Measurements from ENCODE around the gene PEAK1.

The PEAK1 gene, protein sequence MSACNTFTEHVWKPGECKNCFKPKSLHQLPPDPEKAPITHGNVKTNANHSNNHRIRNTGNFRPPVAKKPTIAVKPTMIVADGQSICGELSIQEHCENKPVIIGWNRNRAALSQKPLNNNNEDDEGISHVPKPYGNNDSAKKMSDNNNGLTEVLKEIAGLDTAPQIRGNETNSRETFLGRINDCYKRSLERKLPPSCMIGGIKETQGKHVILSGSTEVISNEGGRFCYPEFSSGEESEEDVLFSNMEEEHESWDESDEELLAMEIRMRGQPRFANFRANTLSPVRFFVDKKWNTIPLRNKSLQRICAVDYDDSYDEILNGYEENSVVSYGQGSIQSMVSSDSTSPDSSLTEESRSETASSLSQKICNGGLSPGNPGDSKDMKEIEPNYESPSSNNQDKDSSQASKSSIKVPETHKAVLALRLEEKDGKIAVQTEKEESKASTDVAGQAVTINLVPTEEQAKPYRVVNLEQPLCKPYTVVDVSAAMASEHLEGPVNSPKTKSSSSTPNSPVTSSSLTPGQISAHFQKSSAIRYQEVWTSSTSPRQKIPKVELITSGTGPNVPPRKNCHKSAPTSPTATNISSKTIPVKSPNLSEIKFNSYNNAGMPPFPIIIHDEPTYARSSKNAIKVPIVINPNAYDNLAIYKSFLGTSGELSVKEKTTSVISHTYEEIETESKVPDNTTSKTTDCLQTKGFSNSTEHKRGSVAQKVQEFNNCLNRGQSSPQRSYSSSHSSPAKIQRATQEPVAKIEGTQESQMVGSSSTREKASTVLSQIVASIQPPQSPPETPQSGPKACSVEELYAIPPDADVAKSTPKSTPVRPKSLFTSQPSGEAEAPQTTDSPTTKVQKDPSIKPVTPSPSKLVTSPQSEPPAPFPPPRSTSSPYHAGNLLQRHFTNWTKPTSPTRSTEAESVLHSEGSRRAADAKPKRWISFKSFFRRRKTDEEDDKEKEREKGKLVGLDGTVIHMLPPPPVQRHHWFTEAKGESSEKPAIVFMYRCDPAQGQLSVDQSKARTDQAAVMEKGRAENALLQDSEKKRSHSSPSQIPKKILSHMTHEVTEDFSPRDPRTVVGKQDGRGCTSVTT (N-terminal part only)

DNA sequence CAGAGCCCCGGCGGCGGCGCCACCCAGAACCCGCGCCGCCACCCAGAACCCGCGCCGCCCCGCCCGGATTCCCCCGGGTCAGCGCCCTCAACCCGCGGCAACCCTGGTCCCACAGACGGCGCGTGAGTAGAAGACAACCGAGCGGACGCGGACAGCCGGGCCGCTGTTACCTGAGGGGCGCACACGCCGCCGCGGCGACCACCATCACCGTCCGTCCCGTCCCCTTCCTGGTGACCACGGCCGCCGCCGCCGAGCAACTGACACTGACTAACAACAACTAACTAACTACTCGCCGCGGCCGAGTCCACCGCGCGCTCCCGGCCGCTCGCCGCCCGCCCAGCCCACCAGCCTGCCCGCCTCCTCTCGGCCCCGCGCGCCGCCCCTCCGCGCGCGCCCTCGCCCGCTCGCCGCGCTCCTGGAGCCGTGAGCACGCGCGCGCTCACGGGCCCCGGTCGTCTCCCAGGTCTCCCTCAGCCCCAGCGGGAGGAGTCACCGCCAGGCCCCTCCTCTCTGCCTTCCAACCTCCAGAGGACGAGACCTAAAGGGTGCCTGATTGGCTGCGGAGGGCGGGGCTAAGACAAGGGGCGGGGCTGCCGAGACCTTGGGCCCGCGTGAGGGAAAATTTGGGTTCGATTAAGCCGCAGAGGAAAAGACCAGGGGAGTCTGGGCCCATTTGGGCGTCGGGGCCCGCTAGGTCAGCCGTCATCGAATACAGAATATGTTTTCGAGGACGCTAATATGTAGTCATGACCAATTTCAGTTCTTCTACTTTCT lies at the start of gene PEAK1:
PEAK1 (minus strand) TSS at position 269 of the 774 bp plus-strand sequence. CDS start 238,178 bp downstream, outside the sequence.
- DNase-seq (ENCODE audit: low read depth in 2 of 2): peak; percentile 98 to 99

DNA sequence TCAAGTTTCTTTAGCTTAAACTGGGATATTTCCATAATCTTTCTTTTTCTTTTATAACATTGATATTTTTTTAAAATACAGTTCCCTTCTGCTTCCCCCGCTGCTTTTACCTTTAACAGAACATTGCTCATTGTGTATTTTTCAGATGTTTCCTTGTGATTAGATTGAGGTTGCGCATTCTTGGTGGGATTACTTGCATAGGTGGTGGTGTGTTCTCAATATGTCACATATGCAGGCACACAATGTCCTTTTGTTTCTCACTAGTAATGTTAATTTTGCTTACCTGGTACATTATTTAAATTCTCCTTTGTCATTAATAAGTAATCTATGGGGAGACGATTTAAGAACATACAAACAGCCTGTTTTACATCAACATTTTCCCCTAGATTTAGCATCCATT lies 49.0 kb upstream of the PEAK1 start:
- no peak for DNase-seq (ENCODE audit: low read depth in 2 of 2)

DNA sequence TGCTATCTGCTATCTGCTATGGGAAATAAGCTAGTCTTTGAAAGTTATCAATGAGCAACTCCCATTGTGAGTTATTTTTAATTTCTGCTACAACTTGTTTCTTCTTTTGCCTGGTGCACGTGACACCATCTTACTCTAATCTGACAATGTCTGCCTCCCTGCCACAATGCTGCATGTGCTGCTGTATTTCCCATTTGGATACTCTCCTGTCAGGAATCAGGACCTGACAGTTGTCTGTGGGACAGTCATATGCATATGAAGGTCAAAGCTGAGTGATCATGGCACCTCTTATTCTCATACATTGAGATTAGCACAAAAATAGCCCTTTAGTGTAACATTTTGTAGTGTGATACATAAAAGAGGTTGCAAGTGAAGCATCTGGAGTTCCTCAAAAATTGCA lies 46.6 kb upstream of the PEAK1 start:
- DNase-seq (ENCODE audit: low read depth in 2 of 2): no peak

DNA sequence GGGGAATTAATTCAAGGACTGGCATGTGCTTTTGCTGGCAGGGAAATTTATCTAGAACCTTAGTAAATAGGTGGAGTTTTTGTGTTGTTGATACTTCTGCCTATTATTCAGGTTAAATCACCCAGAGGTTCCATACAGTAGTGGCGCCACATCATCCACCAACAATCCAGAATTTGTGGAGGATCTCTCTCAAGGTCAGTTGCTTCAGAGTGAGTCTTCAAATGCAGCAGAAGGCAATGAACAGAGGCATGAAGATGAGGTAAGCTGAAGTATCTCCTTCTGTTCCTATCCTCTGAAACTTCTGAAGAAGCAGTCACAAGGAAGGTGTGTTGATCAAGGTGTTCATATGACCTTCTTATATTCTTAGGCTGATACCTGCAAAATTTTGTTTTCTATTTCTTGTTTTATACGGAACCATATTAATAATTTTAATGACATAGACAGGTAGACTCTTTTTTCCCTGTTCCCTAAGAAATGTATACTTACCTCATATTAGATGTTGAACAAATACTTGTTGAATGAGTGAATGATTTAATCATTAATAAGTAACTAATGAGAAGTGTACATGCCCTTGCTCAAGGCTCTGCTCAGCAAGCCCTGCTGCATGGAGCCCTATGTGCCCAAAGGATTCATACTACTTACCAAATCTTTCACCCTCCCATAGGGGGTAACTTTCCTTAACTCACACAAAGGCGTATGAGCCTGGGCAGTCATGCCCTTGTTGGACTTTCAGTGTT lies 44.4 kb upstream of the PEAK1 start:
- DNase-seq (ENCODE audit: low read depth in 2 of 2): no peak

DNA sequence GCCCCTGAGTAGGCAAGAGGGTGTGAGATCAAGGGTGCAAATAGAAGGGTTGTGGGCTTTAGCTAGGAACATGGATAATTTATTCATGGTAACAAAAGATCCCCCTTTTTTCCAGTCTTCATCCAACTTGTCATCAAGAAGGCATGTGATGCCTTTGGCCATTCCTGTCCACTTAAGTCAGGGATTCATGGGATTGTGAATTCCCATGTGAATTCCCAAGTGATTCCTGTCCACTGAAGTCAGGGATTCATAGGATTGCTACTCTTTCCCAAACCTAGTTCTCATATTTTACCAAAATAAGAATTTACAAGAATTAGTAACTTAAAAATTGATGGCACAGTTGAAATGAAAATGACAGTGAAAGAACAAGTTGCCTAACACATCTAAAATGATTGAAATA lies 41.6 kb upstream of the PEAK1 start:
- DNase-seq (ENCODE audit: low read depth in 2 of 2): no peak

DNA sequence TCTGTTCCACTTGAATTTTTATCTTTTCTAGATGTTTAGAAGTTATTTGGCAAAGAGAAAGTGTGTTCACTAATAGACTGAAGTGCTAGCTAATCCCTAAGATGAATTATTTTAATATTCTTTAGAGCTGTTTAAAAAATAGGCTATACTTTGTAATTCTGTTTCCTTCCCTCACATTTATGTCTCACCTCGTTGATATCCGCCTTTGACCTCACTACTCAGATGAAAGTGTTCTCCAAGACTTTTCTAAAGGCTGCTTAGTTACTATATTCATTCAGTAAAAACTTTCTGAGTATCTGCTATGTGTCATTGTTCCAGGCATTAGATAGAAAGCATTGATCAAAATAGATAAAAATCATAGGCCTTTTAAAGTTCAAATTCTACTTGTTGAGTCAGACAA lies 39.1 kb upstream of the PEAK1 start:
- DNase-seq (ENCODE audit: low read depth in 2 of 2): no peak

DNA sequence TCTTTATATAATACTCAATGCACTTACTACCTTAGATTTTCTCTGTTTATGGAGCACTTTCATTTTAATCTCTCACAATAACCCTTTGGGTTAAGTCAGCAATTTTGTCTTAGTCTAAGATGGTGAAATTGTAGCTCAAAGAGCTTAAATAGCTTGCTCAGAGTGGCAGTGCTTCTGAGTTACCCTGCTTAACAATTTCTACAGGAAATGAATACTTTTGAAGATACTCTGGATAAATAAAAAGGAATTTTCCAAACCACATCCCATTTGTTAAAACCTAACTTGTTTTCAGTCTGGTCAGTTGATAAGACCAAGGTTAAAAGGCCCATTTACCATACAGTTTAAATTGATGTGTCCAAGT lies 38.0 kb upstream of the PEAK1 start:
- no peak for DNase-seq (ENCODE audit: low read depth in 2 of 2)

DNA sequence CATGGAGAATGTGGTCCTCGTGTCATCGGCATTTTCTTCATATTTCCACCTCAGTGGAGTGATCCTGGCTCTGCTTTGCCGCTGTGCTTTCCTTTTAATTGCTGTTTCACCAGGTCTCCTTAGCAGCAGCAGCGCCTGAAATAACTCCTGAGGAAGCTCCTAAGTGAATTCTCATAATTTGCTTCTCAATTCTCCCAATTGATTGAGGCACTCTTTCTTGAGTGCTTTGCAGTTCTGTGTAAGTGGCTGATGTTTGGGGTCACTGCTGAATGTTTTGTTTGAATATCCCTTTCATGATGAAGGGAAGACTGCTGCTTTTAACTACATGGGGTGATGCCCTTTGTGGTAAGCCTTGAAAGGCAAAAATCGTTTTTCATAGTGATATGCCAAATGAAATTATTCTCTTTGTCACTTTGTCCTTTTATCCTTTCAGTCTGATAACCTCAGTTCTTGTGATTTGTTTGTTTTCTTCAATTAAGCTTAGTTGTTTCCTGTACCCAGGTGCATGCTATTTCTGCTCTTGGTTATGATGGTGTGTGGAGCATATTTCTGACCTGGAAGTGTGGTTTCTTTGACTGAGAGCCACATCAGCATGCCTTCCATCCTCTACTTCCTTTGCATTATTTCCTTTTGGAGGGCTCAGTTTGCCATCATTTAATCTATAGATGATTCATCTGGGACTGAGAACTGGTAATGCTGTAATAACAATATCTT lies 37.4 kb upstream of the PEAK1 start:
- no peak for DNase-seq (ENCODE audit: low read depth in 2 of 2)

DNA sequence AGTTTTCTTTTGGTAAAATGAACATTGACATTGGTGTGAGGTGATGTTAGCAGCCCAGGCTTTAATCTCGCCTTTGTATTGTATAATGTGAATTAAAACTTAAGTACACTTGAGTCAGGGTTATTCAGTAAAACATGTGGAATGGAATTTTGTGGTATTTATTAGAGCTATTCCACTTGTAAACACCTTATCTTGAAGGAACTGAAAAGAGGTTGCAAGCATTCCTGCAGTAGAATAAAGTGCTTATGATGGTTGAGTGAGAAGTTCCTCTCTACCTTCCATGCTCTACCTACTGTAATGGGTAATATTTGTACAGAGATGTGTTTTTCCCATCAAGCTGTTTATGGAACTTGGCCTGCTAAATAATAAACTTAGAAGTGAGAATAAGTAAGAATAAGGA lies 36.8 kb upstream of the PEAK1 start:
- DNase-seq (ENCODE audit: low read depth in 2 of 2): no peak

DNA sequence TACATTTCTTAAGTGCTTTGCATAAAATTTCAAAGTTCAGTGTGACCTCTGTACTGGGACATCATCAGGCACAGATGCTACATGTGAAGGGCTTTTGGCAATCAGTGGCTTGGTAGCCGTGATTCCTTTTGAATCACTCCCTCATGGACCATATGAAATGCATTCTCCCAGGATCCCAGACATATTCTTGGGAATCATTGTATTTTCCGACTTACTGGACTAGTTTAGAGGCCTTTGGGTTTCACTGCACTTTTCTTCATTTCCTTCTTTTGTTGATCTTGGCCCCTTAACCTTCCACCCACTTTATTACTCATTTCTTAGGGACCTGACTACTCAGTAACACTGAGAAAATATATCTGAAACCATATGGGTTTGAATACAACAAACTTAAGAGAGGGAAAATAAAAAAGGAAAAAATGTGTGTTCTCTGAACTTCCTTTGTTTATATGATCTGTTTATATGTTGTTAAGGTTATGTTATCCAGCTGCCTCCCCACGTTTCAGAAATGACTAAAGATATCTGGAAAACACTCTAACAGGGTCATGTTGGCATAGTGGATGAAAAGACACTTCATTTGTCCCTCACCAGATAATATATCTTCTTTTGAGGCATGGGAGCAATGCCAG lies 35.9 kb upstream of the PEAK1 start:
- DNase-seq (ENCODE audit: low read depth in 2 of 2): no peak

DNA sequence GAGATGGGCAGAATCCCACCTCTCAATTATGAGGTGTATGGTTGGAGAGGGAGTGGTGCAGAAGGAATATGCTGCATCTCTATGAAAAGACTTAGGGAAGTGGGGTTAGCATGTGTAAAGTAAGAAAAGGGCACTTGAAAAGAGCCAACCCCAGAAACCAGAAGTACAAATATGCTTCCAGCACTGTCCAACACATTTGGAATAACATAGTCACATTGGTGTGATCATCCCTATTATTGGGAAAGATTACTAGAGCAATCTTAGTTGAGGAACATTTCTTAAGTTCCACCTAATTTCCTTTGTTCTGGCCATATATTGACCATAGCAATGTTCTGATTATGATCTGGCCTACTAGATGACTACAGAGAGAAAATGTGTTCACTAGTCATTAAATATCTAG lies 35.0 kb upstream of the PEAK1 start:
- no peak for DNase-seq (ENCODE audit: low read depth in 2 of 2)

DNA sequence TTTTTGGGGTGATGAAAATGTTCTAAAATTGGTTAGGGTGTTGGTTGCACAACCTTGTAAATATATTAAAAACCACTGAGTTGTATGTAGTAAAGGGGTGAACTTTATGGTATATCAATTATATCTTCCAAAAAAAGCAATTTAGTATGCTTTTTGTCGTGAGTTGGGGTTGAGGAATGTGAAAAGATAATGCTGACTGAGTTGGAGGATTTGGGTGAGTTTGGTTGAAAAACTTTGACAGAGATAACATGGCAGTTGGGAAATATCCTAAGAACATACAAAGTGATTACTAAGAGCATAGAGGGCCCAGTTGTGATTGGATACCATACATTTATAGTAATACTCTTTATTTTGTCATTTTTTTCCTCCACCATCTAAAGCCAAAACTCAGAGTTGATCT lies 34.4 kb upstream of the PEAK1 start:
- no peak for DNase-seq (ENCODE audit: low read depth in 2 of 2)

DNA sequence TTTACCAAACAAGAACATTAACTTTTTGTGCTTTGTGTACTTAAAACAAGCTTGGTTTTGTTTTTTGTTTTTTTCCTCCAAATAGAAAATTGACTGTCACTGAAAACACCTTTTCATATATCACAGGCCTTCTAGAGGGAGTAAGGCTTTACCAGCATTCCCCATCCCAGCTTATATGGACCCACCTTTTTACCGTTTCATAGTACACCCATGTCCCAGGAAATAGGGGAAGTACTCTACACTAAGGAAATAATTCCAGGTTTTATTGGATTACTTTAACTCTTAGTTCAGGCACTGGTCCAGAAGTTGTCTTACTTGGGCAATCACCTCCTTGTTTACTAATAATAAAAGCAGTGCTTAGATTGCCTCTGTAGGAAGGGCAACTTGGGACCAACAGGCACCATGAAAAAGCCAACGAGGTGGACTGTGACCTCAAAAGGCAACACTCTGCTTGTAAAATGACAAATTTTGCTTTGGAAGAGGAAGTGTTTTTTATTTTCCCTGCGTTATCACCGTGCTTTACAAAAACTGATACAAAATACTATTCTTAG lies 27.0 kb upstream of the PEAK1 start:
- no peak for DNase-seq (ENCODE audit: low read depth in 2 of 2)

DNA sequence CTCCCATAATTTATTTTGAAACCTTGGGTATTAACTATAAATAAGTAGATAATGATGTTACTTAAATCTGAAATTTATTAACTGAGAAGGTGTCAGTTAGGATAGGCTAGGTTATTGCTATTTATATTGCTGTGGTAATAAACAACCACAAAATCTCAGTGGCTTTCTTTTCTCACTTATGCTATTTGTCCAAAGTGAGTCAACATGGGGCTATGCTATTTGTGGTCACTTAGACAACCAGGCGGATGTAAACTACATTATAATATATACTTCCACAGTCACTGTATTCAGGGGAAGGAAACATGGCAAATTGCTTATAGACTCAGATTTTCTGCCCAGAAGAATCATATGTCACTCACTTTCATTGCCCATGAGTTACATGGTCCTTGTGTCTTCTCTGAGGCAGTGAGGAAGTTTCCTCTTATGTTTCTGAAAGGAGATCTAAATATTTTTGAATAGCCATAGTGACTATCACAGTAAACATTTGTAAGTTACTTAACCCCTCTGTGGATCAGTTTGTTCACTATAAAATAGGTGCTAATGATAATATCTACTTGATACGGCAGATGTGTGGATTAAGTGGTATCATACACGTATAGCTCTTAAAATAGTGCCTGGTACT lies 20.6 kb upstream of the PEAK1 start:
- no peak for DNase-seq (ENCODE audit: low read depth in 2 of 2)

DNA sequence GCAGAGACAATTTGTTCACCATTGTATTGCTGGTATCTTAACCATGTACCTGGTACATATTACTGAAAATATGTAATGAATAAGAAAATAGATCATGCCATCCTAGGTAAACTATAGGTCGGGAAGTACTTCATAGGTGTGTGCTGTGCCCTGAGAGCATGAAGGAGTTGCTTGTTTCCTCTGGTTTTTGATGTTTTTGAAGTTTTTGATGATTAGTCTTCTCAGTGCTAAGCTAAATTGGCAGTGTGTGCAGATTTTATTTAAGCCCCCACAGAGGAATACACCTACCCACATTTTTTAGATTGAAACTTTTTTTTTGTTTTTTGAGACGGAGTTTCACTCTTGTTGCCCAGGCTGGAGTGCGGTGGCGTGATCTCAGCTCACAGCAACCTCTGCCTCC lies 17.4 kb upstream of the PEAK1 start:
- no peak for DNase-seq (ENCODE audit: low read depth in 2 of 2)

DNA sequence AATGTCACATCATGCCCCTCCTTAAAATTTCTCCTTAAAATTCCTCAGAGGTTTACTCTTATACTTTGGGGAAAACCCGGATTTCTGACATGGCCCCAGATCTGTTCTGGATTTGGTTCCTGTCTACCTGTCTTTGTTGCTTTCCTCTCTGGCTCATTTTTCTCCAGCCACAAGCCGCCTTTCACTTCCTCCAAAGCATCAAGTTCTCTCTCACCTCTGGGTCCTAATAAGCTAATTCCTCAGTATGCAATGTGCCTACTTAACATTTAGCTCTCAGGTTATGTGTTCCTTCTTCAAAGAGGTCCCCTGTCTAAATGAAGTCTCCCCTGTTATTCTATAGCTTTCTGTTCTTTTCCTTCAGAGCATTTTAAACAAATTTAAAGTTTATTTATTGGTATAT lies 16.9 kb upstream of the PEAK1 start:
- DNase-seq (ENCODE audit: low read depth in 2 of 2): no peak

DNA sequence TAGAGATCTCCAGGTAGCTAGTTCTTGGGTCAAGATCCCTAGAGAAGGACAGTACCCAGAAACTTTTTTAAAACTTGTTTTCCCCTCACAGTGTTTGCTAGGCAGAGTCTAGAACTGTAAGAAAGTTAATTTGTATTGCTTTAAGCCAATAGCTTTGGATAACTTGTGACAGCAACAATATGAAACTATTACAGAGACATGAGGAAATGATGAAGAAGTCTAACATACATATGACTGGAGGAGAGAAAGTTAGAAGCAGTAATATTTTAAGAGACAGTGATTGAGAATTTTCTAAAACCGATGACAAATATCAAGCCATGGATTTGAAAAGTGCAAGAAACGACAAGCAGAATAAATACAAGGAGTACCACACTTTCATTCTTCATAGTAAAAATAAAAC lies 10.7 kb upstream of the PEAK1 start:
- no peak for DNase-seq (ENCODE audit: low read depth in 2 of 2)

DNA sequence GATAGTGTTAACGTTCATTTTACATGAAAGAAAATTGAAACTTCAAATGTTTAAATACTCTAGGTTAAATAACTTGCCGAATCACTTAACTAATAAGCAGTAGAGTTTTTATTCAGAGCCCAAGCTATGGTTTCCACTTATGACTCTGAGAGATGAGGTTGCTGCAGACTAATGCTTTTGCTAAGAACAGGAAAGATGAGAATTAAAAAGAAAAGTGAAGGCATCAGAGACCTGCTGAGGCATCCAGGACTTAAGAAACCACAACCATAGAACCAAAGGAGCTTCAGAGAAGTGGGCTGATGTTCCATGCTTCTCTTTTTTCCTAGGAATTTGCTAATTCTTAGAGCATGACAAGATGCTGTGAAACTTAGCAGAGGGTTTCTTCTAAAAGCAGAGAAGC lies 10.3 kb upstream of the PEAK1 start:
- DNase-seq (ENCODE audit: low read depth in 2 of 2): no peak

DNA sequence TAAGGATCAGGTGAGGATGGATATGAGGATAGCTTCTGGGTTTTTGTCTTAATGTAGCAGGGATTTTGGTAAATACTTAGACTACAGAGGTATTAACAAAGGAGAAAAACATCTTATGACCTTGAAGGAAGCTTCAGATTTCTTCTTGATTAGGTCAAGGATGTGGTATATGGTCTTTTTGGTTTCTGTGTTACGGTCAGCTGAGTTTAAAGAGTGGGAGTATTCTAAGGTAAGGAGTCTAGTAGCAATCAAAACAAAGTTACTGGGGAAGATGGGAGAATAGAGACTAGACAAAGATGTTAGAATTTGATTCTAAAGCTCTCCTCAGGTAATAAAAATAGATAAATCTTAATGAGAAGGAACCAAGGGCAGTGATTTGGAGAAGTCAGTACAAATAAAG lies 7.0 kb upstream of the PEAK1 start:
- no peak for DNase-seq (ENCODE audit: low read depth in 2 of 2)
